H9 (cell line): ENCODE results near the gene TNRC6C. TPM values are rescaled to one million over a fixed set of nuclear protein-coding genes. Genes with fewer than 3 reads are reported as not detected.

Experiments used
- DNase-seq: peaks from one replicate; pipeline ENCODE4 v3.0.0-alpha.2; 2017
- H2AFZ ChIP-seq: one replicate; pipeline ENCODE4 v1.6.1; 2013; ENCODE audit warnings: mild to moderate bottlenecking, low read length, control low read depth, moderate library complexity
- H2AK5ac ChIP-seq: 2 replicates; pipeline ENCODE4 v1.6.1; 2013; ENCODE audit warnings: low read length, control low read depth, mixed read lengths; ENCODE audit not compliant: insufficient read length
- H2BK120ac ChIP-seq: one replicate; pipeline ENCODE4 v1.6.1; 2013; ENCODE audit warnings: low read depth, mild to moderate bottlenecking, low read length, control low read depth, inconsistent platforms; ENCODE audit not compliant: poor library complexity, severe bottlenecking
- H2BK12ac ChIP-seq: 2 replicates; pipeline ENCODE4 v1.6.1; 2013; ENCODE audit warnings: low read length, control low read depth, mixed read lengths, low read depth; ENCODE audit not compliant: insufficient read length
- H2BK15ac ChIP-seq: 2 replicates; pipeline ENCODE4 v1.6.1; 2013; ENCODE audit warnings: low read depth, low read length, control low read depth
- H2BK20ac ChIP-seq: one replicate; pipeline ENCODE4 v1.6.1; 2013; ENCODE audit warnings: low read depth, mild to moderate bottlenecking, low read length, control low read depth, inconsistent platforms; ENCODE audit not compliant: poor library complexity, severe bottlenecking
- H2BK5ac ChIP-seq: 2 replicates; pipeline ENCODE4 v1.6.1; 2013; ENCODE audit warnings: low read length, control low read depth, mixed read lengths; ENCODE audit not compliant: insufficient read length
- H3K14ac ChIP-seq: 2 replicates; pipeline ENCODE4 v1.6.1; 2013; ENCODE audit warnings: low read length, control low read depth; ENCODE audit not compliant: insufficient read depth
- H3K18ac ChIP-seq: 2 replicates; pipeline ENCODE4 v1.6.1; 2013; ENCODE audit warnings: low read depth, mild to moderate bottlenecking, mixed read lengths, low read length, control low read depth; ENCODE audit not compliant: insufficient read length
- H3K23ac ChIP-seq: 2 replicates; pipeline ENCODE4 v1.6.1; 2013; ENCODE audit warnings: low read length, control low read depth, mixed read lengths, low read depth; ENCODE audit not compliant: insufficient read length
- H3K23me2 ChIP-seq: 2 replicates; pipeline ENCODE4 v1.6.1; 2013; ENCODE audit warnings: low read depth, mild to moderate bottlenecking, mixed read lengths, low read length, control low read depth; ENCODE audit not compliant: insufficient read length, poor library complexity, severe bottlenecking
- H3K27ac ChIP-seq: 2 replicates; pipeline ENCODE4 v1.5.1; 2013; ENCODE audit warnings: low read length, control low read depth, mixed read lengths, low read depth; ENCODE audit not compliant: insufficient read length
- H3K27me3 ChIP-seq: 2 replicates; pipeline ENCODE4 v1.6.1; 2013; ENCODE audit warnings: low read length, control low read depth, inconsistent platforms; ENCODE audit not compliant: insufficient read depth
- H3K4ac ChIP-seq: 2 replicates; pipeline ENCODE4 v1.6.1; 2013; ENCODE audit warnings: low read depth, mild to moderate bottlenecking, control low read depth, inconsistent platforms, low read length, moderate library complexity
- H3K4me1 ChIP-seq: 2 replicates; pipeline ENCODE4 v1.6.1; 2013; ENCODE audit warnings: low read length, control low read depth, inconsistent platforms; ENCODE audit not compliant: insufficient read depth
- H3K4me2 ChIP-seq: 2 replicates; pipeline ENCODE4 v1.6.1; 2013; ENCODE audit warnings: low read length, control low read depth, mixed read lengths; ENCODE audit not compliant: insufficient read length, insufficient read depth
- H3K56ac ChIP-seq: 2 replicates; pipeline ENCODE4 v1.6.1; 2013; ENCODE audit warnings: low read depth, mild to moderate bottlenecking, mixed read lengths, low read length, control low read depth; ENCODE audit not compliant: insufficient read length
- H3K79me1 ChIP-seq: 2 replicates; pipeline ENCODE4 v1.6.1; 2013; ENCODE audit warnings: low read depth, mild to moderate bottlenecking, moderate library complexity, low read length, control low read depth, inconsistent platforms; ENCODE audit not compliant: insufficient read depth, poor library complexity, severe bottlenecking
- H3K79me2 ChIP-seq: 2 replicates; pipeline ENCODE4 v1.6.1; 2013; ENCODE audit warnings: low read length, control low read depth, inconsistent platforms; ENCODE audit not compliant: insufficient read depth
- H3K9ac ChIP-seq: 2 replicates; pipeline ENCODE4 v1.6.1; 2013; ENCODE audit warnings: low read length, control low read depth, mixed read lengths; ENCODE audit not compliant: insufficient read length; ENCODE audit errors: extremely low read depth
- H3K9me3 ChIP-seq: one replicate; pipeline ENCODE4 v1.6.1; 2013; ENCODE audit warnings: low read depth, low read length, inconsistent platforms; ENCODE audit not compliant: control insufficient read depth
- H3T11ph ChIP-seq: one replicate; pipeline ENCODE4 v1.6.1; 2013; ENCODE audit warnings: mild to moderate bottlenecking, low read length, control low read depth, inconsistent platforms
- H4K20me1 ChIP-seq: one replicate; pipeline ENCODE4 v1.6.1; 2013; ENCODE audit not compliant: control insufficient read depth, insufficient read length, insufficient read depth
- H4K5ac ChIP-seq: 2 replicates; pipeline ENCODE4 v1.6.1; 2013; ENCODE audit warnings: low read depth, mild to moderate bottlenecking, mixed read lengths, low read length, control low read depth; ENCODE audit not compliant: insufficient read length
- H4K8ac ChIP-seq: replicated peaks from 2 replicates; pipeline ENCODE4 v1.6.1; 2013; ENCODE audit warnings: low read length, control low read depth, mixed read lengths, low read depth; ENCODE audit not compliant: insufficient read length
- H4K91ac ChIP-seq: 2 replicates; pipeline ENCODE4 v1.6.1; 2013; ENCODE audit warnings: low read depth, mild to moderate bottlenecking, moderate library complexity, mixed read lengths, low read length, control low read depth; ENCODE audit not compliant: insufficient read length
- H3K27ac Mint-ChIP-seq, 3 experiments: 2 replicates in 2 of 3; 3 replicates in 1 of 3; pipeline ENCODE4 v1.8.0; 2020 to 2021; ENCODE audit warnings: mixed read lengths in 3 of 3, mild to moderate bottlenecking in 1 of 3, moderate library complexity in 1 of 3
- H3K27me3 Mint-ChIP-seq: 2 replicates; pipeline ENCODE4 v1.8.0; 2021; ENCODE audit warnings: low read depth, mild to moderate bottlenecking, moderate library complexity, mixed read lengths
- H3K36me3 Mint-ChIP-seq, 3 experiments: 2 replicates in 2 of 3; 3 replicates in 1 of 3; pipeline ENCODE4 v1.8.0; 2020 to 2021; ENCODE audit warnings: low read depth in 3 of 3, mixed read lengths in 3 of 3; ENCODE audit not compliant: insufficient read depth in 1 of 3
- H3K4me1 Mint-ChIP-seq, 2 experiments: 2 replicates each; pipeline ENCODE4 v1.8.0; 2020; ENCODE audit warnings: mixed read lengths in 2 of 2
- H3K4me3 Mint-ChIP-seq, 2 experiments: 2 replicates in 1 of 2; 3 replicates in 1 of 2; pipeline ENCODE4 v1.8.0; 2020 to 2021; ENCODE audit warnings: mild to moderate bottlenecking in 2 of 2, mixed read lengths in 2 of 2, moderate library complexity in 1 of 2
- H3K9me3 Mint-ChIP-seq, 2 experiments: 2 replicates in 1 of 2; 3 replicates in 1 of 2; pipeline ENCODE4 v1.8.0; 2020; ENCODE audit warnings: mild to moderate bottlenecking in 2 of 2, mixed read lengths in 2 of 2, moderate library complexity in 1 of 2
- WGBS: extraction: QIAGEN DNeasy Blood & Tissue Kit; methylation state at CpG from one replicate; pipeline ENCODE4 v1.1.7; 2013; ENCODE audit warnings: missing lambda C conversion rate, low lambda C conversion rate, mixed read lengths; ENCODE audit not compliant: insufficient read length; ENCODE audit errors: extremely low coverage; 5-methylcytosine and 5-hydroxymethylcytosine counted together
- total RNA-seq: library from RNA; stranded (reverse); gene quantifications from 2 replicates; pipeline ENCODE4 v1.2.1, GENCODE V29; 2021
- TF ChIP-seq, protein P1 (sequence below): fragments of 200-600 bp; sonication (generic); conservative IDR thresholded peaks from 3 replicates; pipeline ENCODE4 v1.8.0; 2021; ENCODE audit warnings: antibody characterized with exemption, mild to moderate bottlenecking

Gene TNRC6C
- total RNA-seq, 1 experiment from 2014 or later: 24.7 TPM

GRCh38 chr17:77973953-77974352 lies 15.4 kb downstream of the TNRC6C start:
- H3K14ac ChIP-seq: no peak overlapping the region
- H2AFZ ChIP-seq: no peak overlapping the region
- no peak overlapping the region for H3K18ac ChIP-seq
- DNase-seq: no peak
- no peak overlapping the region for H2BK12ac ChIP-seq
- no peak overlapping the region for H4K5ac ChIP-seq
- Mint-ChIP-seq H3K4me3 (0 out of 5 replicates have a peak overlapping the region, but pooled peaks of 1 of the 2 experiments have one; percentile 35), H3K4me1 (peaks cover 18 to 36% of the 10 kb centered on the region in 2 experiments), H3K27ac (peak overlapping the region in 1 of 3 experiments; percentile 15; a peak in 1 of 7 replicates), H3K9me3 (no peaks in the 10 kb centered on the region), H3K36me3 (no peaks in the 10 kb centered on the region), H3K27me3 (no peaks in the 10 kb centered on the region)
- no peak overlapping the region for H4K8ac ChIP-seq
- H3K4me2 ChIP-seq: no peak overlapping the region
- H2BK15ac ChIP-seq: no peak overlapping the region
- no peaks in the 10 kb centered on the region for H3K23me2 ChIP-seq
- H3K79me2 ChIP-seq: peaks cover 6% of the 10 kb centered on the region; the same call in 1 of the 2 replicates
- H3K23ac ChIP-seq: no peak overlapping the region
- H2BK5ac ChIP-seq: no peak overlapping the region
- peaks cover 2% of the 10 kb centered on the region; the same call in 1 of the 2 replicates for H3K4me1 ChIP-seq
- WGBS: no CpG with 5 or more reads among the region's 2 CpGs
- H4K91ac ChIP-seq: no peak overlapping the region
- no peak overlapping the region for H3K9ac ChIP-seq
- no peak overlapping the region for H3K4ac ChIP-seq
- no peak overlapping the region for H2AK5ac ChIP-seq
- H3K9me3 ChIP-seq: no peaks in the 10 kb centered on the region
- peaks cover 12% of the 10 kb centered on the region for H3K79me1 ChIP-seq
- no peaks in the 10 kb centered on the region for H4K20me1 ChIP-seq
- no peak overlapping the region for H2BK120ac ChIP-seq
- no peaks in the 10 kb centered on the region for H3K27me3 ChIP-seq
- H2BK20ac ChIP-seq: no peak overlapping the region
- no peak overlapping the region for H3T11ph ChIP-seq
- no peak overlapping the region for H3K56ac ChIP-seq
- TF ChIP-seq, protein P1, sequence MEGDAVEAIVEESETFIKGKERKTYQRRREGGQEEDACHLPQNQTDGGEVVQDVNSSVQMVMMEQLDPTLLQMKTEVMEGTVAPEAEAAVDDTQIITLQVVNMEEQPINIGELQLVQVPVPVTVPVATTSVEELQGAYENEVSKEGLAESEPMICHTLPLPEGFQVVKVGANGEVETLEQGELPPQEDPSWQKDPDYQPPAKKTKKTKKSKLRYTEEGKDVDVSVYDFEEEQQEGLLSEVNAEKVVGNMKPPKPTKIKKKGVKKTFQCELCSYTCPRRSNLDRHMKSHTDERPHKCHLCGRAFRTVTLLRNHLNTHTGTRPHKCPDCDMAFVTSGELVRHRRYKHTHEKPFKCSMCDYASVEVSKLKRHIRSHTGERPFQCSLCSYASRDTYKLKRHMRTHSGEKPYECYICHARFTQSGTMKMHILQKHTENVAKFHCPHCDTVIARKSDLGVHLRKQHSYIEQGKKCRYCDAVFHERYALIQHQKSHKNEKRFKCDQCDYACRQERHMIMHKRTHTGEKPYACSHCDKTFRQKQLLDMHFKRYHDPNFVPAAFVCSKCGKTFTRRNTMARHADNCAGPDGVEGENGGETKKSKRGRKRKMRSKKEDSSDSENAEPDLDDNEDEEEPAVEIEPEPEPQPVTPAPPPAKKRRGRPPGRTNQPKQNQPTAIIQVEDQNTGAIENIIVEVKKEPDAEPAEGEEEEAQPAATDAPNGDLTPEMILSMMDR: no peak
- H3K27ac ChIP-seq: no peak overlapping the region
